GM19193 (cell line): Measurements from ENCODE around the gene FUNDC2.

Experiments used
- POLR2A ChIP-seq: IDR thresholded peaks from 4 replicates; pipeline ENCODE4 v1.6.1; 2011; ENCODE audit not compliant: insufficient read depth, insufficient read length; ENCODE audit errors: extremely low read depth

Gene FUNDC2

DNA sequence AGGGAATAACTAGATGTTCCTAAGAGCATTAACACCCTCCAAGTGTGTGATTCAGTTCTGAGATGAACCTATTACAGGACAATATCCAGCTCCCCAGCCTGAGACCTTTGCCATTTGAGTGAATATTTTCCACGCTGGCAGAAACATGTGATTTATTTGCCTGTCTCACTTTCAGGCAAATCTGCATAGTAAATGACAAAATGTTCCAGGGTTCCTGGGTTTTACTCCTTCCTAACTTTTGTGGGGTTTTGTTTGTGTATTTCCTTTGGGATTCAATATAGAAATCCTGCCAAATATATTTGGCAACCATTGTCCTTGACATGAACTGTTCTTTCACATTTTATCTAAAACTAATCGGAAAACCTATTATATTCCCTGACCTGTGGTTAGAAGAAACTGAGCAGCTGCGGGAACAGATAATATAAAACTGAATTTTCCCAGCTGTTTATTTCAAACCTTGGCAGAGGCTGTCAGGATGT lies 16.6 kb upstream of the FUNDC2 start:
- TF ChIP-seq POLR2A, result no peak

DNA sequence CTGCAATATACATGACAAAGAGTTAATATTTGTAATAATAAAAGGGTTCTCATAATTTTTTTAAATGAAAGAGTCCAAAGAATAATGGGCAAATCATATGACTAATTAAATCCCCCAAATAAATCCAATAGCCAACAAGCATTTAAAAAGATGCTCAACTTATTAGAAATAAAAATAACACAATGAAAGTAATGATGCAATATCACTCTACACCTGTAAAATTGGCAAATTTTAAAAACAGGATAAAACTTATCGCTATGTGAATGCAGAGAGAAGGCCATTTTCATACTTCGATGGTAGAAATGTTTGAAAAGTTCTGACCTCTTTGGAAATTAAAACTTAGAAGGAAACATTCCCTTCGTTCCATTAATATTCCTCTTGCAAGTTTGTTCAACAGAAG lies 6.1 kb upstream of the FUNDC2 start:
- TF ChIP-seq POLR2A, result no peak

DNA sequence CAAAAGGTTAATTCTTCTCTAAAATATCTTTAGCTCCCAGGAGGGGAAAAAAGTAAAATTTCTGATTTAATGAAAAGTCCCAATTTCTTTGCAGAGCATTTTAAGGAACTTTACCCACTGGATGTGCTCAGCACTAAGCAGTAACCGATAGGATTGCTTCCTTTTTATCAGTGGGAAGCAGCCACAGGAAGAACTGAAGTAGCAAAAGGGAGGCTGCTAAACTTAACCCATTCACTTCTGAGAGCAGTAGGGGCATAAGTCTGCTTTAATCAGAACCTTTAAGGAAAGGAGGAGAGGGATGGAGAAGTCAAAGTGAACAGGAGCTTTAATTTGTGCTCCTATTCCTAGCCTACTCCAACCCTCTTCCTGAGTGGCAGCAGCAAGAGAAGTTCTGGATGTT lies 4.1 kb upstream of the FUNDC2 start, which contains the start of gene F8:
TSS of gene F8 (minus strand) at position 139 of the 400 bp plus-strand sequence. CDS start 171 bp downstream, outside the sequence.
- TF ChIP-seq POLR2A, result no peak

DNA sequence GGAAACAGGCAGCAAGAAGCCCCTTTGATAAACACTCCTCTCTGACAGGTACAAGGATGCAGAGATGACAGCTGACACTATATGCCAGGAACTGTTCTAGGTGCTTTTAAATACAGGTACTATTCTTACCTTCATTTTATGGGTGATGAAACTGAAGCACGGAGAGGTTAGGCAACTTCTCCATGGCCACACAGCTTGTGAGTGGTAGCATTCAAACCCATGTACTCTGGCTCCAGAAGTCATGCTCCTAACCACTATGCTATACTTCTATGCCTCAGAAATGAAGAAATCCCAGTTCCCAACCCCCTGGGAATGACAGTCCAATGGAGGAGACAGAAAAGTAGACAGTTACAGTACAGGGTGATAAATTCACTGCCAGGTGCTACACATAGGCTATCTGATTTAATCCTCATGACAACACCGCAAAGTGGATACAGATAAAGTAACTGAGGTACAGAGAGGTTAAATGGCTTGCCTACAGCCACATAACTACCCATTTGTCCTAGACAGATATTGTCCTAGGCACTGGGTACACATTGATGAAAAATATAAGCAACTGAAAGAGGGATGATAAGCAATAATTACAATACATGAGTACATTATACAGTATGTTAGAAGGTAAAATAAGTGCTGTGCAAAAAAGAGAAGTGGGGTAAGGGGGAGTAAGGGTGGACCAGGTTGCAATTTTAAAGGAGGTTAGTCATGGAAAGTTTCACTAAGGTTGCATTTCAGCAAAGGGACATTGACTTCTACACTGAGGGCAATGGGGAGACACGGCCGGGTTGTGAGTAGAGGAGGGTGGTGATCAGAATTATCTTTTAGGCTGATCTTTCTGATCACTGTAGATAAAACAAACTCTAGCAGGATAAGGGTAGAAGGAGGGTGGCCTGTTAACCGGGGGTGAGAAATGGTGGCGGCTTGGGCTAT lies 2.5 kb upstream of the FUNDC2 start:
- TF ChIP-seq POLR2A, result no peak

DNA sequence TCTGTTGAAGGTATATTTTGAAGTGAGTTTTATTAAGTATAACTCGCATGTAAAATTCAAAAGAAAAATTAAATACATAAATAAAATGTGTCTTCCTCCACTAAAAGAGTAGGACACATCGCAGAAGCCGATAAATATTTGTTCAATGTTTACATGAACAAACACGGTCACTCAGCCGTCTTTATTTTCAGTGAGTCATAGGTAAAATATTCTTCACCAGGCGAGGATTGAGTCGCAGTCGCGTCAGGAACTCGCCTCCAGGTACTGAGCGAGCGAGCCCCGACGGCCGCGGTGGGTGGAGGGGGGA lies 271 bp upstream of the FUNDC2 start:
- no peak for TF ChIP-seq POLR2A

DNA sequence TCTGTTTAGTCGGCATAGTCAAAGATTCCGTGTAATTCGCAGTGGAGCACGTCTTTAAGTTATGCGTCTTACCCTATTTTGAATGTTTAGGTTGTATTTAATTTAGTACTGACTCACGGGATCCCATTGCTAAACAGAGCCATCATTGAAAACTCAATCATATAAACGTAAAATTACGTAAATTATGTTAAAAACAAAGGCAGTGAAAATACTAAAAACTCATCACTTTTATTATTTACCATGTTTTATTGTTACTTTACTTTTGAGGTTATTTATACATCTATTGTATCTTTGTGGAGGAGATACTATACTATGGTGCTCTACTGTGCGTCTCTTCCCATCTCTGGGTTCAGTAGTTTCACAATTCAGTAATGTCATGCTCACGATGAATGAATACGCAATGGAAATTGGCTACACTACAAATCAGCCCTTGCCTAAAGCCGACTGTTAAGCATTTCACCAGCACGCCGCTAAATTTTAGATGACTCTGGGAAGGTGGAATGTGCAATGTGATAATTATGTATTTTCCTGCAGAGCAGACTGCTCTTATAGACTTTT lies 944 bp downstream of the FUNDC2 start:
- TF ChIP-seq POLR2A, result no peak

DNA sequence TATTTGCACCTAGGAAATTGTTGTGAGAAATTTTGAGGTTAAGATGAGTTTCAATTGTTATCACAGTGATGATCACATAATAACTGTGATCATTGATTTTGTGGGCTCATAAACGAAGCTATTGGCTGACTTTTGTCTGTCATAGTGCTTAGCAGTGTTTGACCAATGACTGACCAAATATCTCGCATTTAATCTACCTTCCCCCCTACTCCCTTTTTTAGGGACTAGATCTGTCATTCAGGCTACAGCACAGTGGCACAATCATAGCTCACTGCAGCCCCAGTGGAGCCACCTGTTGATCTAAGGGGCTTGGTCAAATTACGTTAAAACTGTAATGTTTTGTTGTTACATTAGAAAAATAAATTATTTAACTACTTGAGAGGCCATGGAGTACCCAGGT lies 1.5 kb downstream of the FUNDC2 start:
- no peak for TF ChIP-seq POLR2A

DNA sequence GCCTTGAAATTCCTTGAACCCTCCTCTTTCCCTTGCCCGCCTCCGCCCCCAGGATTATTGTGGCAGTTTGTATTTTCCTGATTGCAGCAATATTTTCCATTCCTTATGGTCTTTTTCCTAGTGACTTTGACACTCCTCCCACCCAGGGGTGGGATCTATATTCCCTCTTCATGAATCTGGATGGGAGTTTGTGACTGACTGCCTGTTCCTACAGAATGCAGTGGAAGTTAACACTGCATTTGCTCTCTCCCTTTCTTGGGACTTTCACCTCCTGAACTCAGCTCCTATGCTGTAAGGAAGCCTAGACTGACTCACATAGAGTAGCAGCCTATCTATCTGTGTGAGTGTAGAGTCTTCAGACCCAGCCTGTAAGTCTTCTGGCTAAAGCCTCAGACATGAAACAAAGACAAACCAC lies 2.2 kb downstream of the FUNDC2 start:
- TF ChIP-seq POLR2A, result no peak

DNA sequence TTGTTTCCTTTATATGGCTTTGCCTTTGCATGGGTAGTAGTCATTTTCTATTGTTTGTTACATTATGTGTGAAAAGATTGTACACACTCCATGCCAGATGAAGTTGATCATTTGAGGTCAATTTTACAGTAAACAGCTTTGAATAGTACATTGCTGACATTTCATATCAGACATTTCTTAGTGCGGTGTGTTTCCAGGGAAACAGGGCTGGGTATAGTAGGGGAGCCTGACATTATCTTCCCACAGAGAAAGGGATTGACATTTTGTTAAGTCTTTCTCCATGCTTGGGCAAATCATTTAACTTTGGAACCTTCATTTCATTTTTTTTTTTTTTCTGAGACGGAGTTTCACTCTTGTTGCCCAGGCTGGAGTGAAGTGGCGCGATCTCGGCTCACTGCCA lies 5.0 kb downstream of the FUNDC2 start:
- no peak for TF ChIP-seq POLR2A

DNA sequence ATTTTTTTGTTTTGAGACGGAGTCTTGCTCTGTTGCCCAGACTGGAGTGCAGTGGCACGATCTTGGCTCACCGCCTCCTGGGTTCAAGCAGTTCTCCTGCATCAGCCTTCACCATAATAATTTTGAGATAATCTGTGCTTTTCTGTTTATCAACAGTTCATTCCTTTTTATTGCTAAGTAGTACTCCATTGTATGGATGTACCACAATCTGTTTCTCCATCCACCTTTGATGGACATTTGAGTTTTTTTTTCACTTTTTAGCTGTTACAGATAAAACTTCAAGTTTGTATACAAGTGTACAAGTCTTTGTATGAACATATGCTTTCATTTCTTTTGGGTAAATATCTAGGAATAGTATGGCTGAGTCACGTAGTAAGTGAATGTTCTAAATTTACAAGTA lies 9.0 kb downstream of the FUNDC2 start:
- TF ChIP-seq POLR2A, result no peak

DNA sequence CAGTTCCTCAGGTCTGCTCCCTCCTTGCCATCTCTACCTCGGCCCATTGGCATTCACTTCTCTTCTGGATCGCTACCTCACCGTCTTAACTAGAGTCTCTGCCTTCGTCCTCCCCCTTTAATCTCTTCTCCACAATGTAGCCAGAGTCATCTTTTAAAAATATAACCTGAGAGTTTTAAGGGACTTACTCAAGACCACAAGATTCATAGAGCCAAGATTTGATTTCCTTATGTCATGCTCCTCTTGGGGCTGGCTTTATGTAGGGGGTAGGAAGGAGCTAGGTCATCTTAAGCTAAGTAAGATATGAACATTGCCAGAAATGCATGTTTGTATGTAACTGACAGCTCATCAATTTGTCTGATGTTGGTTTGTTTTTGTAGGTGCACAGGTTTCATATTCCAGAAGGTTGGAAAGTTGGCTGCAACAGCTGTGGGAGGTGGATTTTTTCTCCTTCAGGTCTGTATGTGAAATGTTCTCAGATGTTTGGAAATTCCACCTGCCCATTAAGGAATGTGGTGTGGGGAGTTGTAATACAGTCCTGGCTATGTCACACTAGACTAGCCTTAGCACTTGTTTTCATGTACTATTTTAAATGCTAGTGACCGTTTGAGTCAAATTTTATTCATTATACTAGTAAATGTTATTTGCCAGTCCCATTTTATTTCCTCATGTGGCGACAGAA lies 19.6 kb downstream of the FUNDC2 start:
- TF ChIP-seq POLR2A, result no peak

DNA sequence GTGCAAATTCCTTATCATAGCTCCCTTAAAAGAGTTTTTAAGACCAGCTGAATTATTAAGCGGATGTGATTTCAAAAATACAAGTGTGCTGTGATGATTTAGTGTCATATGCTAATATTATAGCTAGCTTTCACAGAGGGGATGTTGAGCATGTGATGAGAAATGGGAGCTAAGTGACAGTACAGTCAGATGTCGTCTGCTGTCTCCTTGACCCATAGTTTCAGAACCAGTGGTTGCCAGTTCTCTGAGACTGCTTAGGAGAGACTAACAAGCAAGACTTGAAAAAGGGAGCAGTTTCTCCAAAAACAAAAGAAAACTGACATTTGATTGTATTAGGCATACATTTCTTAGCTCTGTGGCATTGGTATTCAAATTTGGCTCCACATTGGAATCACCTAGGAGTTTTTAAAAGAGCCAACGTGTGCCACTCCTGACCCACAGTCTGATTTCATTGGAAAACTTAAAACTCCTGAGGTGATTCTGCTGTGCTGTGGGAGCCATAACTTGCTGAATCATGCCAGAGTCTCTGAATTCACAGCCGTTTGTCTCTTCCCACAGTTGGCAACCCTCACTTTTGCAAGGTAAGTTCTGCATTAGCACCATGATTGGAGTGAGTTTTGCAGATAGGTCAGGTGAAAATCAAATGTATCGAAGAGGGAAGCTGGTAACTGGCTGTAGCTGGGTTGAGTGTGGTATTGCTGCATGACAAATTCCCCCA lies 20.3 kb downstream of the FUNDC2 start:
- no peak for TF ChIP-seq POLR2A

DNA sequence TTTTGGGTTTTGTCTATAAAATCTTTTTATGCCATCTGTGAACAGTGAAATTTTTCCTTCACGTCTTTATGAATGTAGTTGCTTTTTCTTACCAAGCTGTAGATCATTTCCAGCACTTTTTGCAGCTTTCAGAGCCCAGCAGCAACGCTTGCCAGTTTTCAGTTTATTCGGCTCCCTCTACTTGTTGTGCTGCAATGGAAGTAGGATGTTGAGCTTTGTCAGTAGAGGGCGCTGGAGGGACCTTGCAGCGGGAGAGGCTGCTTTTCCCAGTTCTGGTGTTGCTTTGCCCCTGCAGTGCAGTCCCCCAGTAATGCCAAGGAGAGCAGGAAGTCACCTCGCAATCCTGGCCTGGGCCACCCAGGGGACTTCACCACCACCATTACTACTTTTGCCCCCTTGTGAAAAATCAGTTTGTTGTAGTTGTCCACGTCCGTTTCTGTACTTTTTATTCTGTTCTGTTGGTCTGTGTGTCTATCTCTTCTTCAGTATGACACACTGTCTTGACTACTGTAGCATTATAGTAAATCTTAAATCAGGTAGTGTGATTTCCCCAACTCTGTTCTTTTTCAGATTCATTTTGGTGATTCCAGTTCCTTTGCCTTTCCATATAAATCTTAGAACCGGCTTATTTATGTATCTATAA lies 22.5 kb downstream of the FUNDC2 start:
- TF ChIP-seq POLR2A, result no peak

DNA sequence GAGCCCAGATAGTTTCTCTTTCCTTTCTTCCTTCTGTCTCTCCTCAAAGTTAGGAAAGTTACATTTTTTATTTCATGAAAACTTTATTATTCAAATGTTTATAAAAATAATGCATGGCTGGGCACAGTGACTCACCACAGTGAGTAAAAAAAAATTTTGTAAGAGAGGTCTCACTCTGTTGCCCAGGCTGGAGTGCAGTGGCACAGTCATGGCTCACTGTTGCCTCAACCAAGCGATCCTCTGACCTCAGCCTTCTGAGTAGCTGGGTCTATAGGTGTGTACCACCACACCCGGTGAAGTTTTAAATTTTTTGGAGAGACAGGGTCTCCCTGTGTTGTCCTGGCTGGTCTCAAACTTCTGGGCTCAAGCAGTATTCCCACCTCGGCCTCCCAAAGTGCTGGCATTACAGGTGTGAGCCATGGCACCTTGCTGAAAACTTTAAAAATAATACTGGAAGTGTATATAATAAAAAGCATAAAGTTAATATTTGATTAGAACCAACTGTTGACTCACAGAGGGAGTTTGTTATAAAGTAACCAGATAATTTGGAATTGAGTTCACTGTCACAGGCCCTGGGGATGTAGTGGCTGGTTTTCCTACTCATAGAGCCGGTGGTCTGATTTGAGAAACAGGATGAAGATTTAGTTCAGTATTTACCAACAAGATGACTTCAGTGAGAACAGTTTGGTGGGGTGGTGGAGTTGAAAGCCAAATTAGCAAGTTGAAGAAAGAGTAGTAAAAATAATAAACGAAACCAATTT lies 26.3 kb downstream of the FUNDC2 start:
- no peak for TF ChIP-seq POLR2A
